ENCODE data around the gene FOXQ1. TPM values are rescaled to one million over a fixed set of nuclear protein-coding genes. Genes with fewer than 3 reads are reported as not detected.

The FOXQ1 gene
- total and polyA plus RNA-seq, 2 of the 13 experiments (the other 11 are each of a cell fraction or from before 2014, with no cell fraction given), result 35.2 to 39.8 TPM

- Histone ChIP-seq H3K27ac (ENCODE audit: extremely low read length, insufficient read depth, low read length) (no peak overlapping the region), H4K20me1 (ENCODE audit: insufficient read depth, low read length) (no peaks in the 10 kb centered on the region), H2AFZ (ENCODE audit: low read length) (no peak overlapping the region), H3K9me3 (ENCODE audit: low read length) (peaks cover 16% of the 10 kb centered on the region; the same call in 1 of the 2 replicates), H3K4me3 (replicated peaks in 1 of 3; ENCODE audit: insufficient read depth in 1 of 3, low read depth in 2 of 3, low read length in 3 of 3) (no peak overlapping the region), H3K9ac (ENCODE audit: insufficient read depth, low read depth, low read length) (no peak overlapping the region), H3K4me1 (ENCODE audit: insufficient read depth, low read length) (peaks cover 60% of the 10 kb centered on the region), H3K4me2 (ENCODE audit: low read depth, low read length) (no peak overlapping the region), H3K79me2 (ENCODE audit: insufficient read depth, low read length) (no peaks in the 10 kb centered on the region), H3K27me3 (ENCODE audit: control insufficient read depth in 1 of 2, insufficient read depth in 2 of 2, low read length in 2 of 2) (no peaks in the 10 kb centered on the region), H3K36me3 (replicated peaks in 1 of 2; ENCODE audit: control insufficient read depth in 1 of 2, insufficient read depth in 2 of 2, low read length in 2 of 2) (no peaks in the 10 kb centered on the region)
- in situ Hi-C loops (cut with HindIII; ENCODE audit: extremely low pct_ligation_motif_present, low pct_unique_long_range_greater_than_20kb), result no loop called here
- 86% methylated on average over 7 of the region's 8 CpGs for WGBS (ENCODE audit: low lambda C conversion rate)
- FAIRE-seq (no peak), ATAC-seq (0 out of 3 replicates have a peak, but pooled peaks have one; percentile 2), DNase-seq (ENCODE audit: low spot score) (no peak)
- TF ChIP-seq ZNF687 (CRISPR knock-in tag; IDR thresholded peaks at IDR 0.05) (peak; percentile 11; the same call in 1 of the 2 replicates), TBX2 (CRISPR knock-in tag; IDR thresholded peaks at IDR 0.05; ENCODE audit: borderline replicate concordance) (0 out of 2 replicates have a peak, but pooled peaks have one; percentile 24), ZNF615 (CRISPR knock-in tag; IDR thresholded peaks at IDR 0.05; ENCODE audit: borderline replicate concordance) (no peak), RORA (CRISPR knock-in tag; IDR thresholded peaks at IDR 0.05) (no peak), PTBP1 (IDR thresholded peaks at IDR 0.05; ENCODE audit: low read depth, low read length, poor library complexity, severe bottlenecking) (no peak), MAF1 (CRISPR knock-in tag; IDR thresholded peaks at IDR 0.05; ENCODE audit: borderline replicate concordance) (no peak)
- TF ChIP-seq, protein P1, sequence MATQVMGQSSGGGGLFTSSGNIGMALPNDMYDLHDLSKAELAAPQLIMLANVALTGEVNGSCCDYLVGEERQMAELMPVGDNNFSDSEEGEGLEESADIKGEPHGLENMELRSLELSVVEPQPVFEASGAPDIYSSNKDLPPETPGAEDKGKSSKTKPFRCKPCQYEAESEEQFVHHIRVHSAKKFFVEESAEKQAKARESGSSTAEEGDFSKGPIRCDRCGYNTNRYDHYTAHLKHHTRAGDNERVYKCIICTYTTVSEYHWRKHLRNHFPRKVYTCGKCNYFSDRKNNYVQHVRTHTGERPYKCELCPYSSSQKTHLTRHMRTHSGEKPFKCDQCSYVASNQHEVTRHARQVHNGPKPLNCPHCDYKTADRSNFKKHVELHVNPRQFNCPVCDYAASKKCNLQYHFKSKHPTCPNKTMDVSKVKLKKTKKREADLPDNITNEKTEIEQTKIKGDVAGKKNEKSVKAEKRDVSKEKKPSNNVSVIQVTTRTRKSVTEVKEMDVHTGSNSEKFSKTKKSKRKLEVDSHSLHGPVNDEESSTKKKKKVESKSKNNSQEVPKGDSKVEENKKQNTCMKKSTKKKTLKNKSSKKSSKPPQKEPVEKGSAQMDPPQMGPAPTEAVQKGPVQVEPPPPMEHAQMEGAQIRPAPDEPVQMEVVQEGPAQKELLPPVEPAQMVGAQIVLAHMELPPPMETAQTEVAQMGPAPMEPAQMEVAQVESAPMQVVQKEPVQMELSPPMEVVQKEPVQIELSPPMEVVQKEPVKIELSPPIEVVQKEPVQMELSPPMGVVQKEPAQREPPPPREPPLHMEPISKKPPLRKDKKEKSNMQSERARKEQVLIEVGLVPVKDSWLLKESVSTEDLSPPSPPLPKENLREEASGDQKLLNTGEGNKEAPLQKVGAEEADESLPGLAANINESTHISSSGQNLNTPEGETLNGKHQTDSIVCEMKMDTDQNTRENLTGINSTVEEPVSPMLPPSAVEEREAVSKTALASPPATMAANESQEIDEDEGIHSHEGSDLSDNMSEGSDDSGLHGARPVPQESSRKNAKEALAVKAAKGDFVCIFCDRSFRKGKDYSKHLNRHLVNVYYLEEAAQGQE (IDR thresholded peaks at IDR 0.05; ENCODE audit: borderline replicate concordance in 1 of 2, low read depth in 1 of 2, low read length in 2 of 2), result peak in 1 of 2 experiments; percentile 81
- TF ChIP-seq, protein P2, sequence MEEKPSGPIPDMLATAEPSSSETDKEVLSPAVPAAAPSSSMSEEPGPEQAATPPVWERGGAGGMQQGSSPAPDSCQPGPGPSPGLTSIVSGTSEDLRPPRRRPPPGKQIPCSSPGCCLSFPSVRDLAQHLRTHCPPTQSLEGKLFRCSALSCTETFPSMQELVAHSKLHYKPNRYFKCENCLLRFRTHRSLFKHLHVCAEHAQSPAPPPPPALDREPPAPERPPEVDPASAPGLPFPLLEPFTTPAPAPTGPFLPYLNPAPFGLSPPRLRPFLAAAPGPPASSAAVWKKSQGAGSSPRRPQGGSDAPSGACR (CRISPR knock-in tag; IDR thresholded peaks at IDR 0.05), result no peak
- POLR2A ChIA-PET, result interaction anchor here (1.3 to 8.2 kb wide), 7 partner anchors 8 to 427 kb away, joined by 3 to 269 read pairs (median 39); partner anchors contain the start of gene FOXQ1
- CTCF ChIA-PET (ENCODE audit: low intra/inter-chr PET ratio, low total read pairs), result no interaction called here
- no TSS peak for BruUV-seq (replicated peaks)
- intact Hi-C loops (cut with micrococcal nuclease; ENCODE audit: unreplicated experiment), result loop anchor here (5.0 kb wide), 1 partner anchor 270 kb away; no protein-coding TSS in a partner anchor
These were observed 15.7 kb downstream of the FOXQ1 start for GRCh38 chr6:1327630-1328029.
